MM.1S (cell line): ENCODE results near the gene ATP2C1.

Source experiments
- DNase-seq: peaks from one replicate; pipeline ENCODE4 v3.0.0-alpha.2; 2015
- H2AFZ ChIP-seq: fragments of 300-600 bp; sonication (generic); 2 replicates; pipeline ENCODE4 v1.6.0; 2016; ENCODE audit warnings: antibody characterized with exemption, low read length
- H3F3A ChIP-seq: fragments of 300-600 bp; sonication (generic); 2 replicates; pipeline ENCODE4 v1.6.1; 2016; ENCODE audit warnings: mild to moderate bottlenecking, antibody characterized with exemption, low read length, moderate library complexity, mixed read lengths; ENCODE audit not compliant: insufficient read depth
- H3K27ac ChIP-seq: fragments of 300-600 bp; sonication (generic); 2 replicates; pipeline ENCODE4 v1.5.1; 2016; ENCODE audit warnings: mild to moderate bottlenecking, low read length
- H3K27me3 ChIP-seq: fragments of 300-600 bp; sonication (generic); replicated peaks from 2 replicates; pipeline ENCODE4 v1.6.0; 2016; ENCODE audit warnings: low read length; ENCODE audit not compliant: insufficient read depth
- H3K36me3 ChIP-seq: fragments of 300-600 bp; sonication (generic); replicated peaks from 2 replicates; pipeline ENCODE4 v1.6.1; 2016; ENCODE audit warnings: mild to moderate bottlenecking, low read length, mixed read lengths; ENCODE audit not compliant: insufficient read depth
- H3K4me1 ChIP-seq: fragments of 300-600 bp; sonication (generic); 2 replicates; pipeline ENCODE4 v1.6.1; 2016; ENCODE audit warnings: low read length, mixed read lengths
- H3K4me2 ChIP-seq: fragments of 300-600 bp; sonication (generic); 2 replicates; pipeline ENCODE4 v1.6.0; 2016; ENCODE audit warnings: low read depth, low read length
- H3K4me3 ChIP-seq: fragments of 300-600 bp; sonication (generic); 2 replicates; pipeline ENCODE4 v1.5.1; 2016; ENCODE audit warnings: low read length, mixed read lengths
- H3K79me2 ChIP-seq: fragments of 300-600 bp; sonication (generic); 2 replicates; pipeline ENCODE4 v1.6.1; 2016; ENCODE audit warnings: mixed run types, low read length, mixed read lengths
- H3K9ac ChIP-seq: fragments of 300-600 bp; sonication (generic); 2 replicates; pipeline ENCODE4 v1.6.1; 2016; ENCODE audit warnings: low read length, mixed read lengths
- H3K9me2 ChIP-seq: fragments of 300-600 bp; sonication (generic); replicated peaks from 2 replicates; pipeline ENCODE4 v1.6.1; 2016; ENCODE audit warnings: mild to moderate bottlenecking, low read length, mixed read lengths; ENCODE audit not compliant: insufficient read depth
- H3K9me3 ChIP-seq: fragments of 300-600 bp; sonication (generic); replicated peaks from 2 replicates; pipeline ENCODE4 v1.6.1; 2016; ENCODE audit warnings: mild to moderate bottlenecking, low read length, mixed read lengths; ENCODE audit not compliant: insufficient read depth
- H4K20me1 ChIP-seq: fragments of 300-600 bp; sonication (generic); 2 replicates; pipeline ENCODE4 v1.6.1; 2016; ENCODE audit warnings: mild to moderate bottlenecking, low read length, moderate library complexity, mixed read lengths; ENCODE audit not compliant: insufficient read depth
- CTCF ChIP-seq: fragments of 300-600 bp; sonication (generic); IDR thresholded peaks from 2 replicates; pipeline ENCODE4 v1.5.1; 2016; ENCODE audit warnings: antibody characterized with exemption, low read length, mixed read lengths
- EZH2 ChIP-seq: fragments of 300-600 bp; sonication (generic); optimal IDR thresholded peaks from 2 replicates; pipeline ENCODE3; 2017; ENCODE audit warnings: low read depth, mild to moderate bottlenecking, antibody characterized with exemption, low read length, mixed read lengths

The ATP2C1 gene

GRCh38 chr3:131053043-131053859 lies 159.4 kb downstream of the ATP2C1 start:
- H3K36me3 ChIP-seq, result no peaks in the 10 kb centered on the region

More at GRCh38 chr3:131053043-131053859, 159.4 kb downstream of the ATP2C1 start:
- Histone ChIP-seq H3F3A (no peaks in the 10 kb centered on the region), H2AFZ (no peak overlapping the region), H3K79me2 (no peaks in the 10 kb centered on the region), H3K9me2 (no peaks in the 10 kb centered on the region), H3K9ac (no peak overlapping the region), H4K20me1 (no peaks in the 10 kb centered on the region), H3K9me3 (no peaks in the 10 kb centered on the region), H3K27ac (no peak overlapping the region), H3K4me1 (0 out of 2 replicates have a peak, but pooled peaks cover 5% of the 10 kb centered on the region), H3K27me3 (no peaks in the 10 kb centered on the region), H3K4me2 (no peak overlapping the region), H3K4me3 (no peak overlapping the region)
- DNase-seq, result no peak
- TF ChIP-seq EZH2, result no peak
- peak; percentile 45 for TF ChIP-seq CTCF
